Measurements from ENCODE around the gene SMC4.

Gene SMC4

DNA sequence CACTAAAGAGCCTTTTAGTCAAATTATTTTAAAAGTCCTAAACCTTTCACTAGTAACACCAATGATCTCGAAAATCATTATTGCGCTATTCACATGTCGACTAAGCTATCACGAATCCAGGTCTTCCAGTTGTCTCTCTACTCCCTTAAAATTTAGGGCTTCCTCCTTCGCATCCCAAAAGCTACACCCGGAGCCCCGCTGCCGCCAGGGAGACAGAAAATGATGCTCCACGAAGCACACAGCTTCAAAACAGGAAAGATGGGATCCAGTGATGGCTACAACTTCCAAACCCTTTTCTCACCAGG, 678 bp upstream of the SMC4 start:
- DNase-seq = no peak

DNA sequence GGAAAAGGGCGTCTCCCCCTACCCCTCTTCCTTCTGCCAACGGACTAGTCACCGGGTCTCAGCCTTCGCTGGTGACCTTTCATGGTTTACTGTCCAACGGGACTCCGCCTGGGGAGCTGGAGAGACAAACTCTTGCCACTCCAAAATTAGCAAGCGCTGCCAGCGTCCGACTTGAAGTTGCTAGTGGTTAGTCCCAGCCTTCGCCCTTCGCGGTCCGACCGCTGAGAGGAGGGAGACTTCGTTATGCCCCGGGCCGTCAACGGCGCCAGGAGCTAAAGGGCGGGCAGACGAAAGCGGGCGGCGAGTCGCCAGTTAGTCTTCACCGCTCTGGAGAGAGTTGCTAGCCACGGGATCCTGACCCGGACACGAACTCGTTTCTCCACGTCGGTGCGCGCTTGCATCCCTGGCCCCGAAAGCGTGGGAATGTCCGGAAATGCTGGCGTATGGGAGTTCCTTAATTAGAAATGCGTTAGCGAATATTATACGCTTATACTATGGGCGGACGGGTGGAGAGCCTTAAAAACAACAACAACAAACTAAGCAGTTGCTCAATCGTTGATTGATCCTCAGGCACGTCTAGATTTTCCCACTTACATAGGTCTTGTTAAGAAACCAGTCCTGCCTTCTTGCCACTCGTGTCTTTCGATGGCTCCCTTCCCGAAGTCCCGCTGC, 716 bp downstream of the SMC4 start:
- DNase-seq = peak; percentile 47 to 63

- DNase-seq = peak in 1 of 2 experiments; percentile 38
Measured at GRCh38 chr3:160400702-160401150, 1.3 kb downstream of the SMC4 start.

GRCh38 chr3:160401291-160402095, 2.0 kb downstream of the SMC4 start:
- DNase-seq = peak in 1 of 2 experiments; percentile 52

GRCh38 chr3:160402221-160403027, 3.0 kb downstream of the SMC4 start:
- no peak for DNase-seq

DNA sequence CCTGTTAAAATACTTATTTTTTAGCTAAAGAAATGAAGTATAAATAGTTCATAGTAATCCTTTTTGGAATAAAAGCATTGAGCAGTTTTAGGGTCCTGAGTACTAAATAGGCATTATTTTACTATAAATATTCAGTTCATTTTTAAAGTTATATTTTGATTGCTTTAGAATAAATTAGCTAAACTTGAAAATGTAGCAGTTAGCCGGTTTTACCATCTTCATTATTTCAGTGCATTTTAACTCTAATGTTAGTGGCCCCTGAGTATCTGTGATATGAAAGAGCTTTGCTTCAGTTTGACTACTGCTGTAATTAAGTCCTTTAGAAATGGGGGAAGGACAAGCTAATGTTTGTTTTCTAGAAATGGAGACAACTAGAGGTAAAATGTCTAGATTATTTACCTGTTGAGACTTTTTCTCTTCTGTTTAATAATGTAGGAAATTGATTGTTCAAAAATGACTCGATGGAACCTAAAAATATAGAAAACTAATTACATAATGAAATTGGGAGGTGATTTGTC, 3.6 kb downstream of the SMC4 start:
- no peak for DNase-seq

DNA sequence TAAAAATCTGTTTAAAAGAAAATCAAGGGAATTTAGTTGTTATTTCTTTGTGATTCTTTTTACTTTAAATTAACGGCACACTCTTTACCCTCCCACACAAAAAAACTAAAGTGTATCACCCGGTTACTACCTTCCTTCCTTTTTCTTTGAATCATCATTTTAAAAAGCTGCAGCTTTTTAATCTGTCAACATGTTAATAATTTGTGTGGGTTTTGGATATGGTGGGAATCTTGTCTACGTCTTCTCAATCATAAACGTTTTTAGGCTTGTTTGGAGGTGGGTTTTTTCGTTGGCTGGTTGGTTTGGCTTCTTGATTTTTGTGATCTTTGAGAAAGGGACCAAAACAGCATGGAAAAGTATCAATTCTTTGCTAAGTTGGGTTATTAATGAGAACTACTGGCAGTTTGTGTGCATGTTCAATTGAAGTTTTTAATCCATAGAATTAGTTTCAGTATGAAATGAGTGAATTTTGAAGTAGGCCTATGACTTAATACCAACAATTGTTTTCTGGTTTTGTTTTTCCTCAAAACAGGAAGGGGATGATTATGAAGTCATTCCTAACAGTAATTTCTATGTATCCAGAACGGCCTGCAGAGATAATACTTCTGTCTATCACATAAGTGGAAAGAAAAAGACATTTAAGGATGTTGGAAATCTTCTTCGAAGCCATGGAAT, 4.5 kb downstream of the SMC4 start:
- DNase-seq = no peak

- no peak for DNase-seq
Measured at GRCh38 chr3:160409812-160410610, 10.6 kb downstream of the SMC4 start.

DNA sequence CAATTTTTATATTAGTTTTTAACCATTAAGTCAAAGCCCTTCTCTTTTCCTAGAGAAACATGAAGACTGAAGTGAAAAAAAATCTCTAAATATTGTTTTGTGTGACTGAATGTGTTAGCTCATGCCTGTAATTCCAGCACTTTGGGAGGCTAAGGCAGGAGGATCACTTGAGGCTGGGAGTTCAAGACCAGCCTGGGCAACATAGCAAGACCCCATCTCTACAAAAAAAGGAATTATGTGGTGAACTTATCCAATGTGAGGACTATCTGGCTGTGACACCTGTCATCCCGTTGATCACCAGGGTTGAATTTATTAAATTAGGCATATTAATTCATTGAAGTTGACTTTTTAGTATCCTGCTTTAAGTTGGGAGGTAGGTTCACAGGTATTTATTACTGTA, 13.0 kb downstream of the SMC4 start:
- no peak for DNase-seq

DNA sequence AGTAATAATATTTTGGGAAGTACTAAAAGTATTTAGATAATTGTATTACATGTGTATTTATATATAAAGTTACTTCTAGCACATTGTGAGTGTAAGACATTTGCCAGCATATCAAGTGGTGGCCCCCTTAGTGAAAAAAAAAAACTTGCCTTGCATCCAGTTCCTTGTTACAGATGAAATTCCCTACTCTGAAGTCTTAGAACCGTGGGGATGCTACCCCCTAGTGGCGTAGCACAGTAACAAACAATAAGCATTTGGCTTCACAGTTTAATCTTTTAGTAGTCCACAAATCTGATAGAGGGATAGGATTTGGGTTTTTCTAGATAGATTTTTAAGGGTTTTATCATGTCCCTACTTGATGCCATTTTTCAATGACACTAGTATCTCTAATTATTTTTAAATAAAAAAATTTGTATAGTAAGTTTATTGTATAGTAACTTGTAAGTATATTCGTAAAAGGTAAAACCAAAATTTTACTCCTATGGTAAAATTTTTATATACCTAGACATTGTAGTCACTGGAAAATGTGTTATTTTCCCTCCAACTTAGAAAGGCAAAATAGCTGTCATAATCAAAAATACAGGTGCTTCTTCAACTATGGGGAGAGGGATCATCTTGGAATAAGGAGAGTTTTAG, 14.3 kb downstream of the SMC4 start:
- peak; percentile 24 to 89 for DNase-seq

DNA sequence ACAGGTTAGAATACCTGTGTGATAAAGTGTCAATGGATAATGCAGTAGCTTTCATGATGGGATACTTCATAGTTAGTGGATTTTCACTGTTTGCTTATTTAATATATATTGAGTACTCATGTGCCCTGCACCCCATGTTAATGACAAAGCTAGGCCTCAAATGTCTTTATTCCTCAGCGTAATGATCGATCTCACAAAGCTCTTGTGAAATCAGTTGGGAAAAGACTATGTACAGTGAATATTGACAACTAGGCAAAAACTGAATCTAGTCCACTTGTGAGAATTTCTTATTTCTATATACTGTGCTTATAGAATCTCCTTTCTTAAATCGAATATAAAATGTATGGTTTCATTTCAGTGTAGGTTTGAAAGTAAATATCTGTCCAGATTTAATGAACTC, 17.9 kb downstream of the SMC4 start:
- no peak for DNase-seq

GRCh38 chr3:160427832-160428424, 28.5 kb downstream of the SMC4 start:
- no peak for DNase-seq

GRCh38 chr3:160434071-160434470, 34.6 kb downstream of the SMC4 start:
- no peak for DNase-seq

DNA sequence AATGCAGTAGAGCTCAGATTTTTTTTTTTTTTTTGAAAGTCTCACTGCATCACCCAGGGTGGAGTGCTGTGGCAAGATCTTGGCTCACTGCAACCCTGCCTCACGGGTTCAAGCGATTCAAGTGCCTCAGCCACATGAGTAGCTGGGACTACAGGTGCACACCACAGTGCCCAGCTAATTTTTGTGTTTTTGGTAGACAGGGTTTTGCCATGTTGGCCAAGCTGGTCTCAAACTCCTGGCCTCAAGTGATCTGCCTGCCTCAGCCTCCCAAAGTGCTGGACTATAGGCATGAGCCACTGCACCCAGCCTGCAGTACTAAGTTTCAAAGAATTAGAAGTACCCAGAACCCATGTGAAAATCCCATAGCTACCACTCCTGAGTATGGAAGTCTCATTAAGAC, 35.6 kb downstream of the SMC4 start:
- DNase-seq = no peak

DNA sequence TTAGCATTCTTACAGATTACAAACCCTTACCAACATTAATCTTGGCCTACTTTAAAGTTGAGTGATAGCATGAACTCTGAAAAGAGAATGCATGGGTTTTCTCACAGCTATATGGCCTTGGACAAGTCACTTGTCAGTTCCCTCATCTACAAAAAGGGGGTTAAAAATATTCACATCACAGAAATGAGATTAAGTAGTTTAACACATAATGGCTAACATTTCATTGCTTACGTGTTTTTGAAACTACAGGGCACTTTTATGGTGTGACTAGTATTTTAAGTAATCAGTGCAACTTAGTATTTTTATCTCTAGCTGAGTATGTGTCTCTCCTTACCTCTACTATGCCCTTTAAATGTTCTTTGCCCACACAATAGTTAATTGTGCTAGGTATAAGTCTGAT, 36.3 kb downstream of the SMC4 start:
- no peak for DNase-seq

- no peak for DNase-seq
Measured at GRCh38 chr3:160437083-160437455, 37.6 kb downstream of the SMC4 start.

- no peak for DNase-seq
Measured at GRCh38 chr3:160440687-160441086, 41.2 kb downstream of the SMC4 start.

GRCh38 chr3:160444411-160444810, 45.0 kb downstream of the SMC4 start:
- DNase-seq = peak in 1 of 2 experiments; percentile 13

GRCh38 chr3:160445854-160446253, 46.4 kb downstream of the SMC4 start:
- DNase-seq = no peak

GRCh38 chr3:160446522-160447056, 47.1 kb downstream of the SMC4 start:
- DNase-seq = no peak

GRCh38 chr3:160447544-160447943, 48.1 kb downstream of the SMC4 start:
- no peak for DNase-seq
